K562 (cell line): ENCODE data around the gene TFPT. TPM values are rescaled to one million over a fixed set of nuclear protein-coding genes. Genes with fewer than 3 reads are reported as not detected.

Source experiments
- ATAC-seq: fragments of 200-7000 bp; cut with Tn5 transposase; 3 replicates; pipeline ENCODE4 v1.9.1; 2020; ENCODE audit warnings: moderate library complexity
- BruUV-seq: library from RNA; stranded (reverse); fragments of 400-500 nt; replicated peaks from 2 replicates; lab custom pipeline; 2021; lab: Mats Ljungman, UMichigan
- CTCF ChIA-PET: fragments of 300-600 bp; formaldehyde crosslinking; extraction: SDS; loops from one replicate; lab custom pipeline; 2021; ENCODE audit warnings: low intra/inter-chr PET ratio; lab: Yijun Ruan, JAX
- POLR2A ChIA-PET: fragments of 300-600, 350-650 bp; sonication (Branson Sonifier 250); formaldehyde crosslinking; extraction: SDS; loops from one replicate; lab custom pipeline; 2021; ENCODE audit warnings: antibody characterized with exemption, inconsistent platforms; lab: Yijun Ruan, JAX
- DNase-seq, 4 experiments: peaks; one replicate each; pipeline versions ENCODE4 v3.0.0 to v3.0.0-alpha.2; 2011 to 2018; ENCODE audit warnings: low spot score in 3 of 4, mixed read lengths in 3 of 4; ENCODE audit errors: extremely low read depth in 1 of 4
- FAIRE-seq: peaks from 2 replicates; lab custom pipeline; 2011; peaks lifted over from hg19 to GRCh38; lab: Jason Lieb, UNC
- H2AFZ ChIP-seq: 2 replicates; pipeline ENCODE4 v1.6.0; 2011; ENCODE audit warnings: low read depth, low read length, control low read depth, inconsistent platforms
- H3K27ac ChIP-seq: fragments of 200-600 bp; 3 replicates; pipeline ENCODE4 v1.8.0; 2011; ENCODE audit warnings: low read depth, mild to moderate bottlenecking, control low read depth, inconsistent platforms, low read length, moderate library complexity, mixed read lengths; ENCODE audit errors: extremely low read depth
- H3K27me3 ChIP-seq, 2 experiments: fragments of 300-600 bp in 1 of 2; 2 replicates in 1 of 2; 3 replicates in 1 of 2; pipeline versions ENCODE4 v1.6.0 to v1.8.0; 2011; ENCODE audit warnings: inconsistent platforms in 2 of 2, low read length in 2 of 2, mild to moderate bottlenecking in 1 of 2, mixed read lengths in 1 of 2, moderate library complexity in 1 of 2; ENCODE audit not compliant: control insufficient read depth in 2 of 2, insufficient read depth in 2 of 2
- H3K36me3 ChIP-seq: fragments of 300-600 bp; 3 replicates; pipeline ENCODE4 v1.8.0; 2011; ENCODE audit warnings: mild to moderate bottlenecking, low read length, inconsistent platforms; ENCODE audit not compliant: control insufficient read depth, insufficient read depth
- H3K4me1 ChIP-seq, 2 experiments: fragments of 200-600 bp in 1 of 2; replicated peaks in 1 of 2; 2 replicates in 1 of 2; 3 replicates in 1 of 2; pipeline versions ENCODE4 v1.5.1 to v1.8.0; 2011; ENCODE audit warnings: inconsistent platforms in 2 of 2, low read length in 2 of 2, mild to moderate bottlenecking in 1 of 2, mixed read lengths in 1 of 2, moderate library complexity in 1 of 2; ENCODE audit not compliant: control insufficient read depth in 2 of 2, insufficient read depth in 2 of 2
- H3K4me2 ChIP-seq: 2 replicates; pipeline ENCODE4 v1.6.1; 2011; ENCODE audit warnings: low read length, control low read depth, inconsistent platforms, mixed read lengths; ENCODE audit not compliant: insufficient read depth
- H3K4me3 ChIP-seq: fragments of 200-600 bp; sonication (generic), shearing (Covaris generic); 2 replicates; pipeline ENCODE4 v1.5.1; 2016; ENCODE audit warnings: control low read depth, inconsistent platforms
- H3K79me2 ChIP-seq: fragments of 200-600 bp; 3 replicates; pipeline ENCODE4 v1.8.0; 2011; ENCODE audit warnings: low read length, inconsistent platforms; ENCODE audit not compliant: control insufficient read depth, insufficient read depth
- H3K9ac ChIP-seq, 2 experiments: 2 replicates each; pipeline versions ENCODE4 v1.6.0 to v1.6.1; 2011; ENCODE audit warnings: low read depth in 2 of 2, low read length in 2 of 2, control low read depth in 1 of 2, inconsistent platforms in 1 of 2, mild to moderate bottlenecking in 1 of 2, mixed read lengths in 1 of 2; ENCODE audit not compliant: insufficient read depth in 1 of 2
- H3K9me1 ChIP-seq: one replicate; pipeline ENCODE4 v1.6.0; 2011; ENCODE audit warnings: inconsistent platforms, mild to moderate bottlenecking, low read length, moderate library complexity; ENCODE audit not compliant: control insufficient read depth, insufficient read depth
- H3K9me3 ChIP-seq: replicated peaks from 2 replicates; pipeline ENCODE4 v1.5.1; 2011; ENCODE audit warnings: low read depth, low read length, inconsistent platforms; ENCODE audit not compliant: control insufficient read depth, insufficient read depth
- H4K20me1 ChIP-seq: replicated peaks from 2 replicates; pipeline ENCODE4 v1.6.1; 2011; ENCODE audit warnings: low read length, inconsistent platforms, mixed read lengths; ENCODE audit not compliant: control insufficient read depth, insufficient read depth
- ARID1B ChIP-seq: fragments of 450-650 bp; IDR thresholded peaks from 2 replicates; pipeline ENCODE4 v1.6.1; 2016; ENCODE audit warnings: antibody characterized with exemption, mild to moderate bottlenecking, inconsistent platforms
- PHTF2 ChIP-seq: fragments of 250-450 bp; sonication (Bioruptor Pico); IDR thresholded peaks from 2 replicates; pipeline ENCODE4 v1.5.0; 2021; ENCODE audit warnings: mild to moderate bottlenecking
- POLR2G ChIP-seq: fragments of 200-400 bp; formaldehyde crosslinking; IDR thresholded peaks from 2 replicates; pipeline ENCODE4 v1.6.1; 2017; ENCODE audit warnings: low read depth, mild to moderate bottlenecking, antibody characterized with exemption, low read length, moderate library complexity
- PTTG1 ChIP-seq: fragments of 450-650 bp; IDR thresholded peaks from 2 replicates; pipeline ENCODE4 v1.6.1; 2016; ENCODE audit warnings: low read depth, mild to moderate bottlenecking, missing genetic modification characterization, missing compliant biosample characterization
- RBFOX2 ChIP-seq: fragments of 200-400 bp; formaldehyde crosslinking; IDR thresholded peaks from 2 replicates; pipeline ENCODE4 v1.6.1; 2017; ENCODE audit warnings: low read depth, mild to moderate bottlenecking, low read length, moderate library complexity
- RBM22 ChIP-seq: fragments of 200-400 bp; formaldehyde crosslinking; IDR thresholded peaks from 2 replicates; pipeline ENCODE4 v1.6.1; 2018; ENCODE audit warnings: low read length, low read depth; ENCODE audit not compliant: poor library complexity, severe bottlenecking
- RCOR1 ChIP-seq, 2 experiments: IDR thresholded peaks; 2 replicates each; pipeline ENCODE4 v1.6.1; 2012; ENCODE audit warnings: low read depth in 2 of 2, low read length in 2 of 2, borderline replicate concordance in 1 of 2, improper control_type of control experiment in 1 of 2
- SAFB2 ChIP-seq: fragments of 200-400 bp; formaldehyde crosslinking; IDR thresholded peaks from 2 replicates; pipeline ENCODE4 v1.6.1; 2018; ENCODE audit warnings: borderline replicate concordance, low read length, low read depth, moderate library complexity; ENCODE audit not compliant: severe bottlenecking
- TFAM ChIP-seq: fragments of 250-450 bp; sonication (Bioruptor Pico); conservative IDR thresholded peaks from 2 replicates; pipeline ENCODE4 v1.5.0; 2021; ENCODE audit warnings: mild to moderate bottlenecking, moderate library complexity
- YY1 ChIP-seq, 3 experiments: IDR thresholded peaks; 2 replicates each; pipeline ENCODE4 v1.6.1; 2011; ENCODE audit warnings: low read length in 2 of 3, mild to moderate bottlenecking in 2 of 3, moderate library complexity in 2 of 3, borderline replicate concordance in 1 of 3, control low read depth in 1 of 3, low read depth in 1 of 3; ENCODE audit not compliant: insufficient read depth in 3 of 3, insufficient replicate concordance in 2 of 3, control insufficient read depth in 1 of 3, insufficient read length in 1 of 3; ENCODE audit errors: extremely low read depth in 1 of 3
- ZBTB7A ChIP-seq: IDR thresholded peaks from 2 replicates; pipeline ENCODE4 v1.6.1; 2011; ENCODE audit warnings: low read depth, mild to moderate bottlenecking, low read length, moderate library complexity, borderline replicate concordance; ENCODE audit not compliant: control insufficient read depth
- ZNF431 ChIP-seq: sonication (generic); formaldehyde crosslinking; IDR thresholded peaks from 2 replicates; pipeline ENCODE4 v1.8.0; 2022; ENCODE audit warnings: mild to moderate bottlenecking, missing genetic modification reagents
- ZNF830 ChIP-seq: fragments of 250-450 bp; sonication (Bioruptor Pico); IDR thresholded peaks from 2 replicates; pipeline ENCODE4 v1.5.0; 2021; ENCODE audit warnings: mild to moderate bottlenecking
- WGBS: fragments of 100-300 bp; shearing (Covaris generic); methylation state at CpG from one replicate; pipeline ENCODE4 v1.1.6; 2016; ENCODE audit warnings: low coverage, mixed read lengths; ENCODE audit not compliant: insufficient coverage; ENCODE audit errors: missing lambda C conversion rate; 5-methylcytosine and 5-hydroxymethylcytosine counted together
- in situ Hi-C: fragments of 300-500 bp; cut with MboI; formaldehyde crosslinking; loops from 4 replicates; pipeline ENCODE4 v1.15.0; 2018; ENCODE audit warnings: inconsistent platforms, mixed read lengths
- intact Hi-C: fragments of 100-400 bp; cut with micrococcal nuclease; formaldehyde crosslinking; loops from 2 replicates; pipeline ENCODE4 v1.14.2; 2022
- polyA plus RNA-seq, 8 experiments: library from polyadenylated mRNA; depleted of rRNA in 4 of 8; stranded (reverse) in 5 of 8; unstranded in 3 of 8; fragments of >200 nt; fragmentation: Nextera tagmentation in 2 of 8; fragmentation: Illumina TruSeq in 1 of 8; extraction: Ambion mirVana in 2 of 8; extraction: Trizol in 1 of 8; gene quantifications; 2 replicates each; pipeline versions ENCODE4 v1.2.1 to v1.2.3, GENCODE V29; 2011 to 2014; ENCODE audit warnings: inconsistent platforms in 1 of 8, missing spikeins in 1 of 8
- total RNA-seq, 7 experiments: library from RNA; depleted of rRNA in 6 of 7; stranded (reverse); fragments of >200 nt in 6 of 7; fragmentation: Illumina TruSeq in 2 of 7; extraction: Trizol in 2 of 7; gene quantifications; 2 replicates each; pipeline versions ENCODE4 v1.2.1 to v1.2.3, GENCODE V29; 2011 to 2021; ENCODE audit warnings: low replicate concordance in 1 of 7
- TF ChIP-seq, protein P1 (sequence below): fragments of 250-450 bp; sonication (Bioruptor Pico); IDR thresholded peaks from 2 replicates; pipeline ENCODE4 v1.8.0; 2022; ENCODE audit warnings: moderate library complexity, mild to moderate bottlenecking, inconsistent platforms
- TF ChIP-seq, protein P2 (sequence below), 2 experiments: IDR thresholded peaks in 1 of 2; conservative IDR thresholded peaks in 1 of 2; 2 replicates each; pipeline ENCODE4 v1.6.1; 2016; ENCODE audit warnings: low read depth in 2 of 2, mild to moderate bottlenecking in 1 of 2, missing compliant biosample characterization in 1 of 2, missing genetic modification characterization in 1 of 2, moderate library complexity in 1 of 2

The TFPT gene
- total and polyA plus RNA-seq, 9 of the 15 experiments (the other 6 are each of a cell fraction or from before 2014, with no cell fraction given), result 0.72 to 16.4 (median 9.2) TPM

DNA sequence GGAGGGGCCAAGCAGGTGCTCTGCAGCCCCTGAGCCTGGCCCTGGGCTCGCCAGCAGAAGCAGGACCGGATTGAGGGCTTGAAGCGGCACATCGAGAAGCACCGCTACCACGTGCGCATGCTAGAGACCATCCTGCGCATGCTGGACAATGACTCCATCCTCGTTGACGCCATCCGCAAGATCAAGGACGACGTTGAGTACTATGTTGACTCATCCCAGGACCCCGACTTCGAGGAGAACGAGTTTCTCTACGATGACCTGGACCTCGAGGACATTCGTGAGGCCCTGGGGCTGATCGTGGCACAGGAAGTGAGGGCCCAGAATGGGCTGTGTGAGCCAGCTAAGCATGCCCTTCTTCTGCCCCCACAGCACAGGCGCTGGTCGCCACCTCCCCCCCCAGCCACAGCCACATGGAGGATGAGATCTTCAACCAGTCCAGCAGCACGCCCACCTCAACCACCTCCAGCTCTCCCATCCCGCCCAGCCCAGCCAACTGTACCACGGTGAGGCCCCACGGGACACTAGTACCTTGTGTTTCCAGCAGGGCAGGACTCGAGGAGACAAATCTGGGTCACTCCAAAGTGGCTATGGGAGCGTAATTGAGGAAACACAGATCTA is 30.2 kb upstream of the TFPT start:
- in situ Hi-C loops, result no loop called here
- BruUV-seq, result no TSS peak
- Histone ChIP-seq H3K4me3 (no peak overlapping the region), H3K36me3 (peaks cover 98% of the 10 kb centered on the region; the same call in 2 of the 3 replicates), H3K9ac (peak overlapping the region in 1 of 2 experiments; percentile 15; a peak in 1 of 4 replicates), H3K79me2 (peaks cover 21% of the 10 kb centered on the region), H3K9me1 (peaks cover 4% of the 10 kb centered on the region), H3K9me3 (no peaks in the 10 kb centered on the region), H3K4me1 (peaks cover 0 to 6% of the 10 kb centered on the region in 2 experiments; a peak in 2 of 5 replicates), H3K4me2 (no peak overlapping the region), H3K27ac (no peak overlapping the region), H2AFZ (no peak overlapping the region), H3K27me3 (no peaks in the 10 kb centered on the region), H4K20me1 (peaks cover 20% of the 10 kb centered on the region)
- DNase-seq, result no peak
- ATAC-seq, result no peak
- ChIA-PET POLR2A (interaction anchor here (0.6 to 1.2 kb wide), 3 partner anchors 11 to 36 kb away, joined by 3 to 6 read pairs (median 3); no protein-coding TSS in a partner anchor), CTCF (no interaction called here)
- WGBS, result 95% methylated on average over 21 of the region's 28 CpGs
- no peak for TF ChIP-seq ZNF431 (CRISPR knock-in tag)
- no peak for TF ChIP-seq SAFB2
- TF ChIP-seq ARID1B, result no peak
- TF ChIP-seq YY1 (IDR thresholded peaks at IDR 0.05; ENCODE audit: borderline replicate concordance in 1 of 3, control insufficient read depth in 1 of 3, extremely low read depth in 1 of 3, insufficient read depth in 3 of 3, insufficient read length in 1 of 3, insufficient replicate concordance in 2 of 3, low read depth in 1 of 3, low read length in 2 of 3), result no peak
- TF ChIP-seq PTTG1, result no peak
- TF ChIP-seq POLR2G, result 0 out of 2 replicates have a peak, but pooled peaks have one; percentile 8
- TF ChIP-seq PHTF2, result no peak
- TF ChIP-seq ZBTB7A, result no peak
- TF ChIP-seq TFAM, result no peak
- TF ChIP-seq, protein P1, sequence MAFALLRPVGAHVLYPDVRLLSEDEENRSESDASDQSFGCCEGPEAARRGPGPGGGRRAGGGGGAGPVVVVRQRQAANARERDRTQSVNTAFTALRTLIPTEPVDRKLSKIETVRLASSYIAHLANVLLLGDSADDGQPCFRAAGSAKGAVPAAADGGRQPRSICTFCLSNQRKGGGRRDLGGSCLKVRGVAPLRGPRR (CRISPR knock-in tag), result no peak
- TF ChIP-seq RCOR1 (IDR thresholded peaks at IDR 0.05; ENCODE audit: borderline replicate concordance in 1 of 2, low read depth in 2 of 2, low read length in 2 of 2), result no peak
- peak; percentile 20; the same call in 1 of the 2 replicates for TF ChIP-seq RBFOX2
- TF ChIP-seq ZNF830 (CRISPR knock-in tag), result no peak
- no peak for TF ChIP-seq RBM22
- TF ChIP-seq, protein P2, sequence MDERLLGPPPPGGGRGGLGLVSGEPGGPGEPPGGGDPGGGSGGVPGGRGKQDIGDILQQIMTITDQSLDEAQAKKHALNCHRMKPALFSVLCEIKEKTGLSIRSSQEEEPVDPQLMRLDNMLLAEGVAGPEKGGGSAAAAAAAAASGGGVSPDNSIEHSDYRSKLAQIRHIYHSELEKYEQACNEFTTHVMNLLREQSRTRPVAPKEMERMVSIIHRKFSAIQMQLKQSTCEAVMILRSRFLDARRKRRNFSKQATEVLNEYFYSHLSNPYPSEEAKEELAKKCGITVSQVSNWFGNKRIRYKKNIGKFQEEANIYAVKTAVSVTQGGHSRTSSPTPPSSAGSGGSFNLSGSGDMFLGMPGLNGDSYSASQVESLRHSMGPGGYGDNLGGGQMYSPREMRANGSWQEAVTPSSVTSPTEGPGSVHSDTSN (CRISPR knock-in tag; IDR thresholded peaks at IDR 0.05; ENCODE audit: low read depth), result no peak
- TF ChIP-seq, protein P2 (tag; conservative IDR thresholded peaks at IDR 0.05; ENCODE audit: low read depth), result no peak
- intact Hi-C loops, result no loop called here
- no peak for FAIRE-seq
